Parathyroid adenoma (tissue), 2 donors: ENCODE data around the gene SLC25A11.

Source experiments
- H2AFZ ChIP-seq: fragments of 300-600 bp; sonication (generic); one replicate; pipeline ENCODE4 v1.7.0; 2017; ENCODE audit warnings: antibody characterized with exemption, mild to moderate bottlenecking
- H3K27ac ChIP-seq: fragments of 300-600 bp; sonication (generic); one replicate; pipeline ENCODE4 v1.7.0; 2017
- H3K27me3 ChIP-seq: fragments of 300-600 bp; sonication (generic); one replicate; pipeline ENCODE4 v1.7.0; 2017; ENCODE audit warnings: low read length; ENCODE audit not compliant: control insufficient read depth, insufficient read depth
- H3K36me3 ChIP-seq: fragments of 300-600 bp; sonication (generic); one replicate; pipeline ENCODE4 v1.7.0; 2017; ENCODE audit warnings: low read length; ENCODE audit not compliant: control insufficient read depth, insufficient read depth
- H3K4me1 ChIP-seq: fragments of 300-600 bp; sonication (generic); one replicate; pipeline ENCODE4 v1.7.0; 2017; ENCODE audit warnings: control low read depth
- H3K4me2 ChIP-seq: fragments of 300-600 bp; sonication (generic); one replicate; pipeline ENCODE4 v1.7.0; 2017; ENCODE audit warnings: low read length
- H3K4me3 ChIP-seq: fragments of 300-600 bp; sonication (generic); one replicate; pipeline ENCODE4 v1.7.0; 2017; ENCODE audit warnings: low read depth, low read length
- H3K79me2 ChIP-seq: fragments of 300-600 bp; sonication (generic); one replicate; pipeline ENCODE4 v1.7.0; 2017; ENCODE audit warnings: control low read depth
- H3K9ac ChIP-seq: fragments of 300-600 bp; sonication (generic); one replicate; pipeline ENCODE4 v1.7.0; 2017; ENCODE audit warnings: mild to moderate bottlenecking
- H3K9me3 ChIP-seq: fragments of 300-600 bp; sonication (generic); one replicate; pipeline ENCODE4 v1.7.0; 2017; ENCODE audit warnings: low read length; ENCODE audit not compliant: control insufficient read depth
- TF ChIP-seq, protein P1 (sequence below): fragments of 300-600 bp; sonication (generic); IDR thresholded peaks from one replicate; pipeline ENCODE4 v1.7.0; 2017; ENCODE audit warnings: antibody characterized with exemption, mild to moderate bottlenecking
- donor health status: primary hyperparathyroidism.

Gene SLC25A11

DNA sequence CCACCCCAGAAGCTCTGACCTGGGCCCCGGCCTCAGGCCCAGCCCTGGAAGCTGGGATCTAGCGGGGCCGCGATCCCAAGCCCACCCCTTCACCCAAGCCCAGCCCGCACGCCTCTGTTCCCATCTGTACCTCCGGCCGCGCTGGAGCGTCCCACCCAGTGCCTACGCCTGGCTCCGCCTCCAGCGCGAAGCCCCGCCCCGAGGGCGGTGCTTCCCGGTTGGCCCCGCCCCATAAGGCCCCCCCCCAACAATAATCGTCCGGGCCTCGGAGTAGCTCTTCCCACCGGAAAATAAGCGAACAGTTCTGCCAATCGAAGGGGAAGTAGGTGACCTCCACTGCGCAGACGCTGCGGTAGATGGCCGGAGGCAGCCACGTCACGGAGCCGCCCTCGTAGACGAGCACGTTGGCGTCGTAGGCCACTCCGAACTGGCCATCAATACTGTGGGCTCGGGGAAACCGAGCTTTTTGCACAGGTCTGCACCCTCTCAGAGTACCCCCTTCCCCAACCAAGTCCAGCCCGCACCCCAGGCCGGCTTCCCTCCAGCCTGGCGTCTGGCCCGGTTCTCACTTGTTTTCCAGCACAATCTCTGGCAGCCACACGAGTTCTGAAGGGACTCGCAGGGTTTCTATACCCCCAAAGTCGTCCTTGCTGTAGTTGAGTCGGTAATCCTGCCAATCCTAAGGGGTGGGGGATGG lies 38.0 kb downstream of the SLC25A11 start:
- Histone ChIP-seq H3K4me1 (peaks cover 10% of the 10 kb centered on the region), H3K27ac (peak overlapping the region; percentile 70), H3K27me3 (no peaks in the 10 kb centered on the region), H3K9ac (no peak overlapping the region), H3K4me3 (peak overlapping the region; percentile 0), H3K9me3 (no peaks in the 10 kb centered on the region), H3K4me2 (no peak overlapping the region), H3K79me2 (no peaks in the 10 kb centered on the region), H2AFZ (peak overlapping the region; percentile 51), H3K36me3 (no peaks in the 10 kb centered on the region)
- TF ChIP-seq, protein P1, sequence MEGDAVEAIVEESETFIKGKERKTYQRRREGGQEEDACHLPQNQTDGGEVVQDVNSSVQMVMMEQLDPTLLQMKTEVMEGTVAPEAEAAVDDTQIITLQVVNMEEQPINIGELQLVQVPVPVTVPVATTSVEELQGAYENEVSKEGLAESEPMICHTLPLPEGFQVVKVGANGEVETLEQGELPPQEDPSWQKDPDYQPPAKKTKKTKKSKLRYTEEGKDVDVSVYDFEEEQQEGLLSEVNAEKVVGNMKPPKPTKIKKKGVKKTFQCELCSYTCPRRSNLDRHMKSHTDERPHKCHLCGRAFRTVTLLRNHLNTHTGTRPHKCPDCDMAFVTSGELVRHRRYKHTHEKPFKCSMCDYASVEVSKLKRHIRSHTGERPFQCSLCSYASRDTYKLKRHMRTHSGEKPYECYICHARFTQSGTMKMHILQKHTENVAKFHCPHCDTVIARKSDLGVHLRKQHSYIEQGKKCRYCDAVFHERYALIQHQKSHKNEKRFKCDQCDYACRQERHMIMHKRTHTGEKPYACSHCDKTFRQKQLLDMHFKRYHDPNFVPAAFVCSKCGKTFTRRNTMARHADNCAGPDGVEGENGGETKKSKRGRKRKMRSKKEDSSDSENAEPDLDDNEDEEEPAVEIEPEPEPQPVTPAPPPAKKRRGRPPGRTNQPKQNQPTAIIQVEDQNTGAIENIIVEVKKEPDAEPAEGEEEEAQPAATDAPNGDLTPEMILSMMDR = no peak

DNA sequence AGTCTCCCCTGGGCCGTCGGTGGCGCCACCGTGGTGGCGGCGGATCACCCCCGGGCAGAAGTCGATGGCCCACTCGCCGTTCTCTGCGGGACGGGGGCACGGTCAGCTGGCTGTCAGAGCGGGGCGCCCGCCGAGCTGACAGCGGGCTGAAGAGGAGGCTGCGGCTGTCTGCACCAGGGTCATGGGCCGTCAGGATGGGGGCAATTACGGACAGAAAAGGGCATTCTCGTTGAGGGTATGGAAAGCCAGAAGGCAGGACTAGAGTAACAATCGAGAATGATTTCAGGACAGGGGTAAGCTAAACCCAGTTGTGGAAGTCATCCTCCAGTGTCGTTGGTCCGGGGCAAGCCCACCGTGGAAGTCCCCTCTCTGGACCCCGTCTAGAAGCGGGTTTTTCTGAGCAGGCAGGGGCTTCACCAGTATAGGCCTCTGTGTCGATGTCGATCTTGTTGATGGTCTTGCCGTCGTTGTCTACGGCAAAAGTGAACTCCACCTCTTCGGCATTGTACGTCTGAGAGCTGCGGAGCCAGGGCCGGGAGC lies 38.7 kb downstream of the SLC25A11 start:
- Histone ChIP-seq H3K4me3 (peak overlapping the region; percentile 0), H3K9me3 (no peaks in the 10 kb centered on the region), H3K27me3 (no peaks in the 10 kb centered on the region), H3K9ac (no peak overlapping the region), H3K79me2 (no peaks in the 10 kb centered on the region), H3K27ac (peak overlapping the region; percentile 70), H3K36me3 (no peaks in the 10 kb centered on the region), H3K4me1 (peaks cover 10% of the 10 kb centered on the region), H3K4me2 (no peak overlapping the region), H2AFZ (no peak overlapping the region)
- TF ChIP-seq, protein P1 = no peak

DNA sequence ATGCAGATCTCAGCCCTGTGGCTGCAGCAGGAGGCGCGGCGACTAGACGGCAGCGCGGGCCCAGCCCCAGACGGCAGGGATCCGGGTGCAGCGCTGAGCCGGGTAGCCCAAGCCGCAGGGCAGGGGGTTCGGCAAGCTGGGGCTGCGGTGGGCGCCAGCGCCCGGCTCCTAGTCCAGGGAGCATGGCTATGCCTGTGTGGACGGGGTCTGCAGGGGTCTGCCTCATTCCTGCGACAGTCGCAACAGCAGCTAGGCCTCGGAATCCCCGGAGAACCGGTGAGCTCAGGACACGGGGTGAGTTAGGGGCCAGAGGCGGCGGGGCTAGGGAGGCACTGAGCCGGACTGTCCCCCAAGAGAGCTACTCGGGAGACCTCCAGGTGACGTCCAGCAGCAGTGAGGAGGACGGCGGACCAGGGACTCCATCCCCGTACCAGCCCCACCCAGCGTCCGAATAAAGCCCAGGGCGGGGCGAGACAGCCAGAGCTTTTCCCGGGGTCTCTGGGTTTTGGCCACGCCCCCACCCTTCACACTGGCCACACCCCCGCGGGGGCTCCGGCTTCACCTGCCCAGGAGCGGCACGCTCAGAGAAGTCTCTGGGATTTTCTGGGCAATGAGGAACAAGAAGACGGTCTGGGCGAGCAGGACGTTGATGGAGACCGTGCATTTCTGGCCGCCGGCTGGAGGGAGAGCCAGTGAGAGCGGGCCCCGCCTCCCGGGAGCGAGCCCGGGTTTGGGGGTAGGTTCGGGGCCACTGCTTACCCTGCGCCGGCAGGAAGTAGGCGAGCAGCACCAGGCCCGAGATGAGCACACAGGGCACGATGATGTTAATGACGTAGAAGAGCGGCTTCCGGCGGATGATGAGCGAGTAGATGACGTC lies 39.4 kb downstream of the SLC25A11 start:
- Histone ChIP-seq H3K4me2 (peak overlapping the region; percentile 72), H3K9me3 (no peaks in the 10 kb centered on the region), H3K9ac (no peak overlapping the region), H3K4me3 (peak overlapping the region; percentile 0), H3K4me1 (peaks cover 10% of the 10 kb centered on the region), H3K36me3 (no peaks in the 10 kb centered on the region), H3K27me3 (no peaks in the 10 kb centered on the region), H3K27ac (peak overlapping the region; percentile 70), H2AFZ (no peak overlapping the region), H3K79me2 (no peaks in the 10 kb centered on the region)
- TF ChIP-seq, protein P1 = no peak

DNA sequence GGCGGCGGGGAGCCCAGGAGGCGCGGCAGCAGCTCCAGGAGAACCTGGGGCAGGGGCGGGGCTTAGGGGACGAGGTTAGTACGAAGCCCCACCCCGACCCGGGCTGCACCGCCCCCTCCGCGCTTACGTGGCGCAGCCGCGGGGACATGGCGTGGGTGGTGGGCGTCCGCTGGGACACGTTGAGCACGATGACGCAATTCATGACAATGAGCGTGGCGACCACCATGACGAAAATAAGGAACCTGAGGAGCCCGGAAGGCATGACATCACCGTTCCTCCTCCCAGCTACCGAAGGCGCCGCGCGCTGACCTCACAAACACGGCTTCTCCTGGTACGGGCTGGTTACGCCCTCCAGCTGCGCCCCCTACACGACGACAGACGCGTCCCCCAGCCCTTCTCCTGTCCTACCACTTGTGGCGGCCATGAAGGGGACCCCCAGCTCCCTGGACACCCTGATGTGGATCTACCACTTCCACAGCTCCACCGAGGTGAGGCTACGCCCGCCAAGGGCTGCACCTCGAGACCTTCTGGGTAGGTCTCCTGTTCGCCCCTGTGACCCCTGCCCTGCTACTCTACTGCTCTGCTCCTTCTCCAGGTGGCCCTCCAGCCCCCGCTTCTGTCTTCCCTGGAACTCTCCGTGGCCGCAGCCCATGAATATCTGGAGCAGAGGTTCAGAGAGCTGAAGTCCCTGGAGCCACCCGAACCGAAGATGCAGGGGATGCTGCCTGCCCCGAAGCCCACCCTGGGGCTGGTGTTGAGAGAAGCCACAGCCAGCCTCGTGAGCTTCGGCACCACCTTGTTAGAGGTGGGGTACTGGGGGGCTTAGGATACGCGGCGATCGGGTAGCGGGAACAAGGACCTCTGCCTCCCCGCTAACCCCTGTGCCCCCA lies 40.3 kb downstream of the SLC25A11 start, which contains the start of gene C17orf107:
C17orf107 (plus strand) TSS at position 196 of the 890 bp plus-strand sequence; CDS start at position 423, 227 bp downstream.
- TF ChIP-seq, protein P1 = no peak
- Histone ChIP-seq H3K36me3 (no peaks in the 10 kb centered on the region), H2AFZ (peak within 1 kb of the TSS; percentile 70), H3K4me3 (peak within 1 kb of the TSS; percentile 53), H3K4me1 (peaks cover 10% of the 10 kb centered on the region), H3K27me3 (no peaks in the 10 kb centered on the region), H3K9me3 (no peaks in the 10 kb centered on the region), H3K9ac (no peak within 1 kb of the TSS), H3K27ac (no peak within 1 kb of the TSS), H3K79me2 (no peaks in the 10 kb centered on the region), H3K4me2 (peak within 1 kb of the TSS; percentile 72)
